T-helper 9 cell (primary cell): ENCODE measurements around the gene SHMT1.
"Not testable (repeated sequence)": the region's sequence is repeated elsewhere in the genome, so short reads cannot be mapped to it uniquely, and the experiment has no call there.

Source experiments
- DNase-seq: peaks from one replicate; pipeline ENCODE4 v3.0.0-alpha.2; 2020

SHMT1 gene

DNA sequence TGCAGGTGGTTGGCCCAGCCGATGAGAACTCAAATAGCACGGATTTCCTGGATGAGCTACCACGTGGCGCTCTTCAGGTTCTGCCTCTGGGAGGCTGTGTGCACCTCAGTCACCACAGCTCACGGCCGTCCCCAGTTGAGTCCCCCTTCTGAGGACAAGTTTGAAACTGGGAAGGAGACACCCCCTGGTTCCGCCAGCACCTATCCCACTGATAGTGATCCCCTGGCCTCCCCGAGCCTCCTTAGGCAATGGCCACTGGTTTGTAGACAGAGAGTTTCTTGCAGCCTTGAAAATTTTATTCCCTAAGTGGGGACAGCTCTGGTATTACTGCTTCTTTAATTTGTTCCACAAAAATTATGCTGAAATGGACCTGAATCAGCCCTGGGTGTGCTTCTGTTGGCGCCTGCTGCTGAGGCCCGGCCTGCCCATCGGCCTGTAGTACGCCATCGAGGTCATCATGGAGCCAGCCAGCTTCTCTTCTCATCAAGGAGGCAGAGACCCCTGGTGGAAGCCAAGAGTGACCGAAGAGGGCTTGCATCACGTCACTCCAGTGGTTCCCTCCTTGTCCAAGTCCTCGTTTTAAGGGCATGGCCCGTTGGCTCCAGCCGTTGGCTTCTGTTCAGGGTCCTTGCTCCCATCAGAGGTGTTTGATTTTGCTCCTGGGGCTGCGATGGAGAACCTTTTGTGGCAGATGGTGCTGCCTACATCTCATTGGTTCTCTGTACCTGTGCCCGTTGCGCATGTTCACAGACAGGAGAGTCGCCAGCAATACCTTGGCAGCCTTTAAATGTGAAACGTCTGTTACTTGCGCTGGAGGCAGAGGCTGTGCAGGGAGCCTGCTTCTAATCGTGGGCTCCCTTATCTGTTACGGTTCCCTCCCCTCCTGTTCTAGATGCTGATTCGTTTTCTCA, 39.0 kb downstream of the SHMT1 start:
- DNase-seq = no peak

DNA sequence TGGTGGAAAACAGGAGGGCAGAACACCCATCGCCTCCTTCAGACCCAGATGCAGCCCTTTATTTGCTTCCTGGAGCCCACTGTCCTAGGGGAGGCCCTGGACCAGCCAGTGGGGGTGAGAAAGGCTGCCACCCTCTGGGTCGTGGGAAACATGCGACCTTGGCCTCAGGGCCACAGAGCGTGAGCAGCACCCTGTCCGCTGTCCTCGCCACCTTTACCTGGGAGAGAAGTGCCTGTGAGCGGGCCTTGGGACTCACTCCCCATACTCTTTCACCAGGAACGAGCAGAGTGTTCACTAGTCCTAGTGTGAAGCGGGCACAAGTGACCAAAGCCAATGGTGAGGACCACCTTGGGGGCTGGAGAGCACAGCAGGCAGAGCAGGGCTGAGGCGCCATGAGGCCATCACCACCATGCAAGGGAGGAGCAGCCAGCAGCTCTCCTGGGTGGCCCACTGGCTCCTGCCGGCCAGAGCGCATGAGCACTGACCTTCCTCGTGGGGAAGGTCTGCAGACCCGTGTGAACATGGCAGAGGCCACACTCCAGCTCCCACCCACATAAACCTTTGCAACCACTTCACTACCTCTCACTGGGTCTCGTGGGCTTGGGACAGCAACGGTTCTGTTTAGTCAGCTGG, 39.7 kb downstream of the SHMT1 start:
- no peak for DNase-seq

DNA sequence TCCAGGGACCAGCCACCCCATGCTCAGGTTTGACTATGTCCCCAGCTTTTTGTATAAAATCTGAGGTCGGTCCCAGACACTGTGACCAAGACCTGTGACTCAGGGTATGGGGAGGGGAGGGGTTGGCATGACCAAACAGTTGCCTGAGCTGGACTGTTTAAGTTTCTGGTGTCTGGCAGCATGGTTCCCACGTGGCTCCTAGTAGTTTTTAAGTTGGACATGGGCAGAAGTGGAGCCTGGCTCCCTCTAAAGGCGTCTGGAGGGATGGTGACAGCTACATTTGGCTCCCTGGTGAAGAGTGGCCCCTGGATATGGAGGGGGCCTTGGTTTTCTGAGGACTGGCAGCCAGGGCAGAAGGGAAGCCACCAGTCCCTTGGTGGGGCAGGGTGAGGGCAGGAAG, 40.3 kb downstream of the SHMT1 start:
- DNase-seq = no peak

DNA sequence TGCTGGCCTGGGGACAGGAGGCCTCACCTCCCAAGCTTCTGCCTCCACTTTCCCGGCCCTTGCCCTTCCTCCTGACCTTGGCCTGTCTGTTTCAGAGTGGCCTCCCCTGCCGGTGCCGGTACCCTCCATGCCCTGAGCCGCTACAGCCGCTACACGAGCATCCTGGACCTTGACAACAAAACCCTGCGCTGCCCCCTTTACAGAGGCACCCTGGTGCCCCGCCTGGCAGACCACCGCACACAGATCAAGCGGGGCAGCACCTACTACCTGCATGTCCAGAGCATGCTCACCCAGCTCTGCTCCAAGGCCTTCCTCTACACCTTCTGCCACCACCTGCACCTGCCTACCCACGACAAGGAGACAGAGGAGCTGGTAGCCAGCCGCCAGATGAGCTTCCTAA, 40.8 kb downstream of the SHMT1 start:
- DNase-seq = no peak

DNA sequence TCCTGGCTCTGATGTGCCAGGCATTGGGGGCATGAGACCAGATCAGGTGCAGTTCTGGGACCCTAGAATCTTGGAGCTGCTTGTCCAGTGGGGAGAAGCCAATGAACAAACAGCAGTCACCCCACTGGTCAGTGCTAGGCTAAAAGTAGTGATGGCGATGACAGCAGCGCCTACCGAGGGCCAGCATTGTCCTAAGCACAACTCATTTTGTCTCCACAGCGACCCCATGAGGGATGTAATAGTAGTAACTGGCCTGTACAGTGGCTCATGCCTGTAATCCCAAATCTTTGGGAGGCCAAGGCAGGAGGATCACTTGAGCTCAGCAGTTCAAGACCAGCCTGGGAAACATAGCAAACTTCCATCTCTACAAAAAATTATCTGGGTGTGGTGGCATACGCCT, 42.0 kb downstream of the SHMT1 start:
- DNase-seq = no peak

DNA sequence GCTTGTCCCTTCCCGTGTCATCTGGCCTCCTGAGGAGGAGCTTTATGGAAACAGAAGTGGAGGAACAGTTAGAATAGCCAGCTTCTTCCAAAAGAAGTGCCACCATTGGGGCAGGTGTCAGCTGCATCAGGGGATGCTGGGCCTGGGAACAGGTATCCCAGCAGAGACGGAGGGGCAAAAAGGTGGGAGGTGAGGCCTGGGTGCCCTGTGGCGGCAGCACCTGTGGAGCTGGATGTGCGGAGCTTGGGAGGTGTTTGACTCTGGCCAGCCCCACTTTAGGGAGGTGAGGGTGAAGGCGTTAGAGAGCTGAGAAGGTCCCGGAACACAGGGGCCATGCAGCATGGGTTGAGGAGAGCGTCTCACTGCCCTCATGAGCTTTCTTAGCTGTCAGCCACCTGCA, 43.0 kb downstream of the SHMT1 start:
- no peak for DNase-seq

DNA sequence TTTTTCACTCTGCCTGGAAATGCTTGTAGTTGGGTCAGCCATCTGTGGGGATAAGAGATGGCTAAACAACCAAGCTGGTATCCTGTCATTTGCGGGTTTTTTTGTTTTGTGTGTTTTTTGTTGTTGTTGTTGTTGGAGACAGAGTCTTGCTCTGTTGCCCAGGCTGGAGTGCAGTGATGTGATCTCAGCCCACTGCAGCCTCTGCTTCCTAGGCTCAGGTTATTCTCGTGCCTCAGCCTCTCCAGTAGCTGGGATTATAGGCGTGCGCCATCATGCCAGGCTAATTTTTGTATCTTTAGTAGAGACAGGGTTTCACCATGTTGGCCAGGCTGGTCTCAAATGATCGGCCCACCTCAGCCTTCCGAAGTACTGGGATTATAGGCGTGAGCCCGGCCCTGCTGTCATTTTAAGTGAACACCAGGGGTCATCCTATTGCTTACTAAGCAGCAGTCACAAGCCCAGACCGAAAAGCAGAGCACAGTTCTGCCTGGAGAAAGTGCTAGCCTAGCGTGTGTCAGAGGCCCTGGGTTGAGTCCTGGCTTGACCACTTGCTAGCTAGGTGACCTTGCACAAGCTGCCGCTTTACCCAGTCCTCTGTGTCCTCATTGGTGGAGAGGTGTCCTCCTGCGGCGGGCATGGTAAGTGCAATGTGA, 43.6 kb downstream of the SHMT1 start:
- no peak for DNase-seq

DNA sequence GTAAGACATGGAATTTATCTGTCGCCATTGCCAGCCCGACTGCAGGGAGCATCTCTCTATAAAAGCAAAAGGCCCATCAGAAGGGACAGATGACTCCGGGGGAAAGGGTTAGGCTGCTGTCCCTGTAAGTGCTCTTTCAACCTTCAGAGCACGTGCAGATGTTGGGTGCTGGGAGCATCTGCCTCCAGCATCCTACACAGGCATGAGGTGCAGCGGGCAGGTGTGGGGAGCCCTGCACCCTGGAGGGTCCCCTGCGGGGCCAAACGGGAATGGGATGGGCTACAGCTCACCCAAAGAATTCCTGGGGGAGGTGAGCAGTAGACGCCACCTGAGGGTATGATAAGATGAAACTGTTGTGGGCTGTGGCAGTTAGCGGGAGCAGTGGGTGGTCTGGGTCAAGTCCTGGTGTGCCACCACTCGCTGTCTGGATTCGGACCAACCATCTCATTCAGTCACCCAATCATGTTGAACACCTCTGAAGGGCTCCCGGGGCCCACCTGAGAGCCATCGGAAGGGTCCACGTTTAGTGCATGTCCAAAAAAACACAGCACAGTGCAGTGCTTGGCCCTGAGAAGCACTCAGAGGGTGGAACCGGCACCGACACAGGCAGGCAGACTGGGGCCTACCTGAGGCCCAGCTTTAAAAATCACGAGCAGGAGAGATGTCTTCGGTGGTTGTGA, 44.4 kb downstream of the SHMT1 start:
- DNase-seq = no peak

DNA sequence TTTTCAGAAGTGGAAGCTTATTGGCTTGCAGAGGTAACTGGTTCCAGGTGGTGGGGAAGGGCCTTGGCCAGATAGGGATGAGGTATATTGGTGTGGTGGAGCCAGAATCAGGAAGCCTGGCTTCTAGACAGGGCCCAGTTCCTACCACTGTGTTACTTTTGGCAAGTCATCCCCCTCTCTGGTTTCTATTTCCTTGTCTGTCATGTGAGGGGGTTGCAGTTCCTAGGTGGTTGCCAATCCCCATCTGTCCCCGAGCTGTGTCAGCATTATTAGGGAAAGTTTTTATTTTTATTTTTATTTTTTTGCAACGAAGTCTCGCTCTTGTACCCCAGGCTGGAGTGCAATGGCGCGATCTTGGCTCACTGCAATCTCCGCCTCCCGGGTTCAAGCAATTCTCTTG, 45.2 kb downstream of the SHMT1 start:
- DNase-seq = no peak

DNA sequence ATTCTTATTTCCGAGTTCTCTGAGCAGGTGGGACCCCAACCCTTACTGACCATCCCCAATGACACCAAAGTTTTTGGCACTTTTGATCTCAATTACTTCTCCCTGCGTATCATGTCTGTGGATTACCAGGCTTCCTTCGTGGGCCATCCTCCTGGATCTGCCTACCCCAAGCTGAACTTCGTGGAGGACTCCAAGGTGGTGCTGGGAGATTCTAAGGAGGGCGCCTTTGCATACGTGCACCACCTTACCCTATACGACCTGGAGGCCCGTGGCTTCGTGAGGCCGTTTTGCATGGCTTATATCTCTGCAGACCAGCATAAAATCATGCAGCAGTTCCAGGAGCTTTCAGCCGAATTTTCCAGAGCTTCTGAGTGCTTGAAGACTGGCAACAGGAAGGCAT, 47.4 kb downstream of the SHMT1 start:
- no peak for DNase-seq

DNA sequence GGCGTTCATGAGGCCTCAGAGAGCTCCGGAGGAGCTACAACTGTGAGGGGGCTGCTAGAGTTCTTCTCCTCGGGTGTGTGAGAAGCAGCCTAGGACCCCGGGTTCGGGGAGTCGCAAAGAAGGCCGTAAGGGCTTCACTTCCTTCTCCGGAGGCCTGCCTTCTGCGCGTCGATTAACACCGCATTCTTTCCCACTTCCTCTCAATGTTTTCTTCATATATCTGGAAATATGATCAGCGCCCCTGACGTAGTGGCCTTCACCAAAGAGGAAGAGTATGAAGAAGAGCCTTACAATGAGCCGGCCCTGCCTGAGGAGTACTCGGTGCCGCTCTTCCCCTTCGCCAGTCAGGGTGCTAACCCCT, 47.8 kb downstream of the SHMT1 start:
- no peak for DNase-seq

DNA sequence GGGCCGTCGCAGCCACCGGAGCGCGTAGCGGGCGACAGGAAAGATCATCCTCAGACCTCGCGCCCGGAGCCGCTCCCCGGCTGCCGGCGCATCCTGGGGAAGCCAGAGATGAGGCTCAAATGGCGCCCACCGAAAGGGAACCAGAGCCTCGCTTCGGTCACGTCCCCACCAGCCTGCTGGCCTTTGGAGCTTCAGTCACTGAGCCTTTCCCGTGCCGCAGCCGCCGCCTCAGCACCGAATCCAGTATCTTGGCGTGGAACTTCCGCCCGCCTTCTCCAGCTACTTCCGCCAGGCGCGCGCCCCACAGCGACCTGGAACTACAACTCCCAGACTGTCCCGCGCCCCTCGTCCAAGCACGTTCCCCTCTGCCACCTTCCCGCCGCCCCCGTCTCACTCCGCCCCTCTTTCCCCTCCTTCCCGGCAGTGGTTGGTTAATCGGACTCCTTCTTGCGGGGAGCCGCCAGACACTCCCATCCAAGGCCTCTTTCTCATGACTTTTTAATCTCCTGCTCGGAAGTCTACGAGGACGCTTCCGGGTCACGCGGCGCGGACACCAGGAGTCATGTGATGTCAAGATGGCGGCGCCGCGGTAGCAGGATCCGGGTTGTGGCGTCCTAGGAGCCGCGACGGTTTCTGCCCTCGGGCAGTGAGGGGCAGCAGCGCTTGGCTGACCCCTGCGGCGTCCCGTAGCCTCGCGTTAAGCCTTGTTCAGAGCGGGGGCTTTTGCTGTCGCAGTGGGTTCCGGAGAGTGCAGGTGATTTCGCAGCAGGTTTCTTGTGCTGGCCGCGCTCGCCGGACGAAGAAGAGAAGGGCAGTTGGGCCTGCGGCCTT, 48.4 kb downstream of the SHMT1 start, which contains the start of the genes SMCR8 and TOP3A:
Gene SMCR8 (plus strand): TSS at position 563 of the 831 bp plus-strand sequence. CDS start 497 bp downstream, outside the sequence.
Gene TOP3A (minus strand): TSS at position 264 of the 831 bp plus-strand sequence. CDS start 216 bp downstream, at position 48.
- DNase-seq = peak; percentile 96

DNA sequence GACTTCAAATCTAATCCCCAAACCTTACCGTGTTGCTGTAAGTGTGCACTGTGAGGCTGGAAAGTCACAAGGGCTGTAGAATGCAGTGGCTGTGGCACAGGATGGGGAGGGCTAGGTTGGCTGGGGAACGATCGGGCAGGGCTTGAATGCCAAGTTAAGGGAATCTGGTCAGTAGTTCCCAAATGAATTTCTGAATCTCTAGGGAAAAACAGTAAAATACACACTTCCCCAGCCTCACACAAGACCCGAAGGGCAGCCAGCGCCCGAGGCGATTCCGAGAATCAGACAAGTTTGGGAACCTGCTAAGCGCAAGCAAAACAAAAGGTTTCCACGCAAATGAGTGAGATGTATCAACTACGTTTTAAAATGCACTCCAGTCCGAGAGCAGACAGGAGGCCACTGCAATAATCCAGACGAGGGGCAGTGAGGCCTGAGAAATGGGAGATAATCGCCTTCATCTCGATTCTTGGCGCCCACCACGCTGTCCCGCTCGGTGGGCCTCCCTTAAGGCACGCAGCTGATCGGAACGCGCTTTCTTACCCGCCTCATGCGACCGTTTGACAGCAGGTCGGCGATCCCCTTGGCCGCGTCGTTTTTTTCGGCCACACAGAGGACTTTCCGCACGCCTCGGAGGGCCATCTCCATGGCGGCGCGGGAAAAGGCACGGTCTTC, 49.2 kb downstream of the SHMT1 start:
- DNase-seq = no peak

DNA sequence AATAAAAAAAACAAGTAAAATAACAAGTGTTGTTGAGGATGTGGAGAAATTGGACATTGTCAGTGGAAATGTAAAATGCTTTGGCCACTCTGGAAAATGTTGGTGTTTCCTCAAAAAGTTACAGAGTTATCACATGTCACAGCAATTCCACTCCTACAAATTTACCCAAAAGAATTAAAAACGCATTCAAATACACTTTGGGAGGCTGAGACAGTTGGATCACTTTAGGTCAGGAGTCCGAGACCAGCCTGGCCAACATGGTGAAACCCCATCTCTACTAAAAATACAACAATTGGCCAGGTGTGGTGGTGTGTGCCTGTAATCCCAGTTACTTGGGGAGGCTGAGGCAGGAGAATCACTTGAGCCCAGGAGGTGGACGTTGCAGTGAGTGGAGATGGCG, 54.1 kb downstream of the SHMT1 start:
- no peak for DNase-seq

DNA sequence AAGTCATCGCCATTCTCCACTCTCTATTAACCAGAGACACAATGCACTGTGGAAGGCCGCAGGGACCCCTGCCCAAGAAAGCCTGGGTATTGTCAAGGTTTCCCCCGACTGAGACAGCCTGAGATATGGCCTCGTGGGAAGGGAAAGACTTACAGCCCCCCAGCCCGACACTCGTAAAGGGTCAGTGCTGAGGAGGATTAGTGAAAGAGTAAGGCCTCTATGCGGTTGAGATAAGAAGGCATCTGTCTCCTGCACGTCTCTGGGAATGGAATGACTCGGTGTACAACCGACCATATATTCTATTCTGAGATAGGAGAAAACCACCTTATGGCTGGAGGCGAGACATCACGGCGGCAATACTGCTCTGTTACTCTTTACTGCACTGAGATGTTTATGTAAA, 60.1 kb downstream of the SHMT1 start:
- DNase-seq = not testable (repeated sequence)

DNA sequence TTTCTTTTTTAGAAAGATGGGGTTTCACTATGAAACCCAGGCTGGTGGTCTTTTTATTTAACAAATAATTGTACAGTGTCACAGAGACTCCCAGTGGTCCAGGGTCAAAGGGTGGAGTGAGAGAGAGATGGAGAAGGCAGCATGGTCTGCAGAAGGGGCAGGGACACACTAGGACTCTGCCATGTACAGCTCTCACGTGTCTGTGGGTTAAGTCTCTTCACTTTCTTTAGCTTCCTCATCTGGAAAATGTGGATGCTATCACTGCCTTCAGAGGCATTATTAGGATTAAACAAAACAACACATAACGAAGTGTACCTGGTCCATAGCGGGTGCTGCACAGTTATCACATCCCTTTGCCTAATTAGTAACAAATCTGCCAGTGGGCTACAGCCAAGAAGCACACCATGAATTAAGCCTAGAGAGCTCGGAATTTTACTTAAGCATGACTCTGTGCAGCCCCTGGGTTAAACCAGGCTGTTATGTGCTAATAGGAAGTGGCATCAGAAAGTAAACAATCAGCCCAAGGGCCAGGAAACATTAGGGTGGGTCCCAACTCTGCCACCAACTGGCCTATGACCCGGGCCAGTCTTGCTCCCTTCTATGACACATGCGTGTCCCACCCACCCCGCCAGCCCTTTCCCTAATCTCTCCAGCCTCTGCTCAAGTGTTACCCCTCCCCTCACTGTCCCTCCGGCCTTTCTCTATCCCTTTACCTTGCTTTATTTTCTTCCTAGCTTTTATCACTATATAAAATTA, 62.4 kb downstream of the SHMT1 start:
- no peak for DNase-seq

DNA sequence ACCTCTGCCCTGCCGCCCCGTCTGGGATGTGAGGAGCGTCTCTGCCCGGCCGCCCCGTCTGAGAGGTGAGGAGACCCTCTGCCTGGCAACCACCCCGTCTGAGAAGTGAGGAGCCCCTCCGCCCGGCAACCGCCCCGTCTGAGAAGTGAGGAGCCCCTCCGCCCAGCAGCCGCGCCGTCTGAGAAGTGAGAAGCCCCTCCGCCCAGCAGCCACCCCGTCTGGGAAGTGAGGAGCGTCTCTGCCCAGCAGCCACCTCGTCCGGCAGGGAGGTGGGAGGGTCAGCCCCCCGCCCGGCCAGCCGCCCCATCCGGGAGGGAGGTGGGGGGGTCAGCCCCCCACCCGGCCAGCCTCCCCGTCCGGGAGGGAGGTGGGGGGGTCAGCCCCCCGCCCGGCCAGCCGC, 65.3 kb downstream of the SHMT1 start:
- not testable (repeated sequence) for DNase-seq

DNA sequence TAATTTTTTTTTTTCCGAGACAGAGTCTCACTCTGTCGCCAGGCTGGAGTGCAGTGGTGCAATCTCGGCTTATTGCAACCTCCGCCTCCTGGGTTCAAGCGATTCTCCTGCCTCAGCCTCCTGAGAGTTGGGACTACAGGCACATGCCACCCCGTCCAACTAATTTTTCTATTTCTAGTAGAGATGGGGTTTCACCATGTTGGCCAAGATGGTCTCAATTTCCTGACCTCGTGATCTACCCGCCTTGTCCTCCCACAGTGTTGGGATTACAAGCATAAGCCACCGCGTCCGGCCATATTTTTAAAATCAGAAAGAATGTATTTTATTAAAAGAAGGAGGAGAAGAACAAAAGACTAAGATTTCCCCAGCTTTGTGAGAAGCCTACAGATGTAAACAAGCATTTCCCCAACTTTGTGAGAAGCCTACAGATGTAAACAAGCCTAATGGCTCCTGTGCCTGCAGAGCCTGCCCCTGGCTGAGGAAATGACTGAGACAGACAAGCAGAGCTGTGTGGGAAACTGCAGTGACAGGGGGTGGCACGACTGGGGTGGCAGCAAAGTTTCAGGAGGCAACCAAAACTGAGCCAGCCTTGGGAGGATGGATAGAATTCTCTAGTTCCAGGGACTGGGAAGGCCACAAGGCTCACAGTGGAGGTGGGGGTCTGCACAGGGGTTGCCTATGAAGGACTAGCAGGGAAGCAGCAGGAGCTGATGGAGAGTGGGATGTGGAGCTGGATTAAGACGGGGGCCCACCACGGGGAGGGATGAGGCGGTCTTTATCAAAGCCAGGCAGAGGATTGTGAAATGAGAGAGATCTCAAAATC, 71.4 kb downstream of the SHMT1 start:
- no peak for DNase-seq

DNA sequence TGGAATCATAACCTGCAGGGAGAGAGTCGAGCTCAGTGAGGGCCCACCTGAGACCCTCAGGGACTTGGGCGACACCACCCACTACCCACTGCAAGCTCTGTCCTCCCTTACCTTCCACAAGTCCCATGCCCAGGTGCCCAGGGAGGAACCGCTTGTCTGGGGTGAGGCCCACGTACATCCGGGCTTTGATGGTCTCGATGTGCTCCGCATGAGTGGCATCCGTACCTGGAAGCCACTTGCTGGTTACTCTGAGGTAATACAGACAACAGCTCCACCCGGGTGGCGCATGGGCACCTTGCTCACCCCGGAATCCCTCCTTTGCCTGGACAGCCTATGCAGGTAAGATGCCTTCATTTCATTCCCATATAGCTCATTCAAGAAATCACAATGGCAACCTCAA, 78.1 kb downstream of the SHMT1 start:
- no peak for DNase-seq

DNA sequence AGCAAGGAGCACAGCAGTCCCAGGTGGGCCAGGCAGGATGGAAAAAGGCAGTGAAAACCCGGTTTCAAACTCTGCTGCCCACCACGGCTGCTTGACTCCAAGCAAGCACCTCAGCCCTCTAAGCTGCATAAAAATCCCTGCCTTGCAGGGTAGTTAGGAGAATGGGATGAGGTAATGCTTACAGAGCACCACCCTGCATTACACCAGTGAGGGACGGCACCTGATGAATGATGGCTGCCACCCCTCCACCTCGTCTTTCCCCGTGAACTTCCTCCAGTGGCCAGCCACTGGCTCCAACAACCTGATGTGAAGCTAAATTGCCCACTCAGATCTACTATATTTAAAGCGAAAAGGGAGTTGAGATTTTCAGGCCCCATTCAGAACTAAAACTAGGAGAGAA, 81.6 kb downstream of the SHMT1 start:
- DNase-seq = no peak
